CD4-positive, alpha-beta memory T cell (primary cell): ENCODE data around the gene FGFRL1. TPM values are rescaled to one million over a fixed set of nuclear protein-coding genes. Genes with fewer than 3 reads are reported as not detected.
"Not testable (repeated sequence)": the region's sequence is repeated elsewhere in the genome, so short reads cannot be mapped to it uniquely, and the experiment has no call there.

Experiments used
- CTCF ChIA-PET: fragments of 350-600 bp; sonication (Branson Sonifier 250); formaldehyde crosslinking; loops from one replicate; lab custom pipeline; 2021; ENCODE audit warnings: inconsistent platforms; ENCODE audit not compliant: partially characterized antibody; lab: Charles Lee
- POLR2A ChIA-PET: fragments of 350-600 bp; sonication (Branson Sonifier 250); formaldehyde crosslinking; loops from one replicate; lab custom pipeline; 2021; ENCODE audit not compliant: partially characterized antibody; lab: Charles Lee
- DNase-seq, 5 donors: peaks; one replicate each; pipeline versions ENCODE4 v3.0.0 to v3.0.0-alpha.2; 2020 to 2022; ENCODE audit warnings: mixed read lengths in 1 of 5
- H3K27ac ChIP-seq: one replicate; pipeline ENCODE4 v1.7.0; 2013; ENCODE audit warnings: low read depth, low read length
- H3K27me3 ChIP-seq: 2 replicates; pipeline ENCODE4 v1.7.0; 2013; ENCODE audit warnings: mild to moderate bottlenecking, low read length, moderate library complexity; ENCODE audit not compliant: insufficient read depth
- H3K36me3 ChIP-seq: 2 replicates; pipeline ENCODE4 v1.7.0; 2013; ENCODE audit warnings: mild to moderate bottlenecking, low read length, moderate library complexity; ENCODE audit not compliant: insufficient read depth
- H3K4me1 ChIP-seq: 2 replicates; pipeline ENCODE4 v1.7.0; 2013; ENCODE audit warnings: mild to moderate bottlenecking, low read length, moderate library complexity; ENCODE audit not compliant: insufficient read depth
- H3K4me3 ChIP-seq, 2 donors: one replicate each; pipeline ENCODE4 v1.7.0; 2013; ENCODE audit warnings: low read length in 2 of 2, mild to moderate bottlenecking in 1 of 2
- H3K9me3 ChIP-seq, 2 donors: one replicate each; pipeline ENCODE4 v1.7.0; 2013; ENCODE audit warnings: low read length in 2 of 2, control low read depth in 1 of 2; ENCODE audit not compliant: control insufficient read depth in 1 of 2
- H3K27ac Mint-ChIP-seq, 7 donors: one replicate each; pipeline ENCODE4 v1.8.0; 2020 to 2021; ENCODE audit warnings: mixed read lengths in 7 of 7, mild to moderate bottlenecking in 6 of 7, inconsistent platforms in 3 of 7, moderate library complexity in 3 of 7
- H3K27me3 Mint-ChIP-seq, 2 donors: one replicate each; pipeline ENCODE4 v1.8.0; 2020 to 2021; ENCODE audit warnings: mixed read lengths in 2 of 2
- H3K36me3 Mint-ChIP-seq, 2 donors: one replicate each; pipeline ENCODE4 v1.8.0; 2020 to 2021; ENCODE audit warnings: mixed read lengths in 2 of 2, inconsistent platforms in 1 of 2, mild to moderate bottlenecking in 1 of 2
- H3K4me1 Mint-ChIP-seq, 4 donors: one replicate each; pipeline ENCODE4 v1.8.0; 2020 to 2021; ENCODE audit warnings: mixed read lengths in 4 of 4, mild to moderate bottlenecking in 1 of 4
- H3K4me3 Mint-ChIP-seq, 8 donors: one replicate each; pipeline ENCODE4 v1.8.0; 2020 to 2021; ENCODE audit warnings: mixed read lengths in 8 of 8, mild to moderate bottlenecking in 7 of 8, moderate library complexity in 6 of 8, inconsistent platforms in 3 of 8
- H3K9me3 Mint-ChIP-seq, 8 donors: one replicate each; pipeline ENCODE4 v1.8.0; 2020 to 2021; ENCODE audit warnings: mixed read lengths in 8 of 8, mild to moderate bottlenecking in 5 of 8, inconsistent platforms in 3 of 8, moderate library complexity in 1 of 8
- intact Hi-C: fragments of 100-400 bp; cut with micrococcal nuclease; formaldehyde crosslinking; loops from one replicate; pipeline ENCODE4 v1.15.1; 2023
- polyA plus RNA-seq, 2 donors: library from polyadenylated mRNA; unstranded; fragments of 300-500 nt; fragmentation: Illumina TruSeq; gene quantifications; one replicate each; pipeline ENCODE4 v1.2.3, GENCODE V29; 2021
- total RNA-seq, 2 experiments: library from RNA; stranded (reverse); gene quantifications; one replicate each; pipeline ENCODE4 v1.2.3, GENCODE V29; 2021

The FGFRL1 gene
- total and polyA plus RNA-seq, 4 experiments from 2014 or later, result 0.64 to 22.4 (median 12.3) TPM

DNA sequence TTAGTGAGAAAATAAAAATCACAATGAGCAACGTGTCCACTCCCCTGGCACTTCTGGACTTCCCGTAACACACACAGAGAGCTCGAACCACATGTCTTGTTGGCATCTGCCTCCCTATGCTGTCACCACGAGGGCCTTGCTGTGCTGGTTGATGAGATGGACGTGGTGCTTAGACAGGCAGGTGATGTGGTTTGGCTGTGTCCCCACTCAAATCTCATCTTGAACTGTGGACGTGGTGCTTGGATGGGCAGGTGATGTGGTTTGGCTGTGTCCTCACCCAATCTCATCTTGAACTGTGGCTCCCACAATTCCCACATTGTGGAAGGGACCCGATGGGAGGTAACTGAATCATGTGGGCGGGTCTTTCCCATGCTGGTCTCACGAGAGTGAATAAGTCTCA is 40.0 kb downstream of the FGFRL1 start:
- Histone ChIP-seq H3K27ac (no peak overlapping the region), H3K9me3 (no peaks in the 10 kb centered on the region), H3K36me3 (no peaks in the 10 kb centered on the region), H3K4me1 (peaks cover 10% of the 10 kb centered on the region), H3K27me3 (no peaks in the 10 kb centered on the region), H3K4me3 (no peak overlapping the region)
- intact Hi-C loops, result no loop called here
- peak in 1 of 5 donors; percentile 13 for DNase-seq
- Mint-ChIP-seq H3K4me3 (no peak overlapping the region), H3K36me3 (peaks cover 1 to 3% of the 10 kb centered on the region in 2 donors), H3K4me1 (peaks cover 7 to 15% (median 9%) of the 10 kb centered on the region in 4 donors), H3K9me3 (peaks cover 0 to 2% (median 0%) of the 10 kb centered on the region in 8 donors), H3K27ac (peak overlapping the region in 1 of 7 donors; percentile 17), H3K27me3 (peaks cover 12 to 24% of the 10 kb centered on the region in 2 donors)
- ChIA-PET CTCF (no interaction called here), POLR2A (no interaction called here)

- POLR2A ChIA-PET, result interaction anchor here (0.6 kb wide), 1 partner anchor 178 kb away, joined by 5 read pairs; no protein-coding TSS in a partner anchor
- DNase-seq, result no peak
These were observed 40.8 kb downstream of the FGFRL1 start for GRCh38 chr4:1052231-1052671.

GRCh38 chr4:1053080-1053661 is 41.7 kb downstream of the FGFRL1 start:
- POLR2A ChIA-PET, result interaction anchor here (0.6 kb wide), 1 partner anchor 14 kb away, joined by 4 read pairs; no protein-coding TSS in a partner anchor
- H3K36me3 ChIP-seq, result no peaks in the 10 kb centered on the region
- H3K27me3 ChIP-seq, result no peaks in the 10 kb centered on the region
- H3K4me1 Mint-ChIP-seq, result peaks cover 5 to 15% (median 8%) of the 10 kb centered on the region in 4 donors
- CTCF ChIA-PET, result no interaction called here
- H3K9me3 ChIP-seq, result no peaks in the 10 kb centered on the region
- peaks cover 0 to 2% (median 0%) of the 10 kb centered on the region in 8 donors for H3K9me3 Mint-ChIP-seq
- peak overlapping the region in 3 of 7 donors; percentile 13 to 70 (median 68) for H3K27ac Mint-ChIP-seq
- H3K27ac ChIP-seq, result no peak overlapping the region
- no peak for DNase-seq
- intact Hi-C loops, result no loop called here
- peak overlapping the region in 4 of 8 donors; percentile 7 to 42 (median 22) for H3K4me3 Mint-ChIP-seq
- no peak overlapping the region for H3K4me3 ChIP-seq
- H3K4me1 ChIP-seq, result peaks cover 13% of the 10 kb centered on the region
- H3K36me3 Mint-ChIP-seq, result no peaks in the 10 kb centered on the region
- peaks cover 4 to 17% of the 10 kb centered on the region in 2 donors for H3K27me3 Mint-ChIP-seq

More at GRCh38 chr4:1052231-1052671, 40.8 kb downstream of the FGFRL1 start:
- no peak overlapping the region for H3K4me3 ChIP-seq
- Mint-ChIP-seq H3K9me3 (peaks cover 0 to 2% (median 0%) of the 10 kb centered on the region in 8 donors), H3K36me3 (no peaks in the 10 kb centered on the region), H3K4me1 (peaks cover 5 to 15% (median 8%) of the 10 kb centered on the region in 4 donors), H3K27ac (no peak overlapping the region), H3K27me3 (peaks cover 9 to 22% of the 10 kb centered on the region in 2 donors), H3K4me3 (no peak overlapping the region)
- no peaks in the 10 kb centered on the region for H3K9me3 ChIP-seq
- intact Hi-C loops, result no loop called here
- no peak overlapping the region for H3K27ac ChIP-seq
- CTCF ChIA-PET, result no interaction called here
- no peaks in the 10 kb centered on the region for H3K27me3 ChIP-seq
- H3K36me3 ChIP-seq, result no peaks in the 10 kb centered on the region
- peaks cover 13% of the 10 kb centered on the region for H3K4me1 ChIP-seq

- H3K27ac Mint-ChIP-seq, H3K9me3 Mint-ChIP-seq, H3K27me3 ChIP-seq, H3K9me3 ChIP-seq, H3K4me3 ChIP-seq, H3K36me3 ChIP-seq, DNase-seq, CTCF ChIA-PET, H3K27ac ChIP-seq, H3K36me3 Mint-ChIP-seq, intact Hi-C loops: not testable (repeated sequence)
- Mint-ChIP-seq H3K4me3 (peak overlapping the region in 1 of 8 donors; percentile 21), H3K27me3 (peaks cover 2 to 12% of the 10 kb centered on the region in 2 donors), H3K4me1 (peaks cover 5 to 15% (median 8%) of the 10 kb centered on the region in 4 donors)
- POLR2A ChIA-PET, result interaction anchor here (0.6 kb wide), 1 partner anchor 14 kb away, joined by 4 read pairs; no protein-coding TSS in a partner anchor
- peaks cover 13% of the 10 kb centered on the region for H3K4me1 ChIP-seq
These were observed 42.5 kb downstream of the FGFRL1 start for GRCh38 chr4:1053891-1054290.

DNA sequence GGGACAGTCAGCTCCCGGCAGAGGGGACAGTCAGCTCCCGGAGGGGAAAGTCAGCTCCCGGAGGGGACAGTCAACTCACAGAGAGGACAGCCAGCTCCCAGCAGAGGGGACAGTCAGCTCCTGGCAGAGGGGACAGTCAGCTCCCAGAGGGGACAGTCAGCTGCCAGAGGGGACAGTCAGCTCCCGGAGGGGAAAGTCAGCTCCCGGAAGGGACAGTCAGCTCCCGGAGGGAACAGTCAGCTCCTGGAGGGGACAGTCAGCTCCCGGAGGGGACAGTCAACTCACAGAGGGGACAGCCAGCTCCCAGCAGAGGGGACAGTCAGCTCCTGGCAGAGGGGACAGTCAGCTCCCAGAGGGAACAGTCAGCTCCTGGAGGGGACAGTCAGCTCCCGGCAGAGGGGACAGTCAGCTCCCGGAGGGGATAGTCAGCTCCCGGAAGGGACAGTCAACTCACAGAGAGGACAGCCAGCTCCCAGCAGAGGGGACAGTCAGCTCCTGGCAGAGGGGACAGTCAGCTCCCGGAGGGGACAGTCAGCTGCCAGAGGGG is 43.3 kb downstream of the FGFRL1 start:
- H3K36me3 Mint-ChIP-seq, DNase-seq, CTCF ChIA-PET, H3K4me3 Mint-ChIP-seq, H3K27me3 ChIP-seq, H3K27ac Mint-ChIP-seq, H3K36me3 ChIP-seq, H3K27ac ChIP-seq, H3K9me3 Mint-ChIP-seq, H3K4me3 ChIP-seq, intact Hi-C loops, H3K9me3 ChIP-seq: not testable (repeated sequence)
- H3K4me1 ChIP-seq, result peaks cover 13% of the 10 kb centered on the region
- Mint-ChIP-seq H3K4me1 (peaks cover 5 to 15% (median 8%) of the 10 kb centered on the region in 4 donors), H3K27me3 (peaks cover 0 to 12% of the 10 kb centered on the region in 2 donors)
- POLR2A ChIA-PET, result interaction anchor here (1.1 to 1.8 kb wide), 5 partner anchors 42 to 273 kb away, joined by 3 to 12 read pairs (median 4); partner anchors contain the start of genes FGFRL1, GAK, IDUA and TMEM175

GRCh38 chr4:1055243-1055701 is 43.8 kb downstream of the FGFRL1 start:
- Histone ChIP-seq H3K4me1 (peaks cover 13% of the 10 kb centered on the region), H3K27ac (peak overlapping the region; percentile 28), H3K4me3 (peak overlapping the region; percentile 53 to 73)
- peak overlapping the region; percentile 66 to 97 (median 92) for H3K27ac Mint-ChIP-seq
- peaks cover 0 to 12% of the 10 kb centered on the region in 2 donors for H3K27me3 Mint-ChIP-seq
- H3K36me3 ChIP-seq, CTCF ChIA-PET, H3K36me3 Mint-ChIP-seq, H3K9me3 ChIP-seq, H3K9me3 Mint-ChIP-seq, DNase-seq, intact Hi-C loops, H3K27me3 ChIP-seq: not testable (repeated sequence)
- peak overlapping the region; percentile 61 to 85 (median 80) for H3K4me3 Mint-ChIP-seq
- POLR2A ChIA-PET, result interaction anchor here (1.0 to 1.8 kb wide), 7 partner anchors 17 to 273 kb away, joined by 3 to 12 read pairs (median 4); partner anchors contain the start of genes FGFRL1, GAK, IDUA and TMEM175
- peaks cover 5 to 15% (median 8%) of the 10 kb centered on the region in 4 donors for H3K4me1 Mint-ChIP-seq
